Measurements from ENCODE around the gene TTPAL. TPM values are rescaled to one million over a fixed set of nuclear protein-coding genes. Genes with fewer than 3 reads are reported as not detected.
A peak's percentile ranks its signal among the peaks of the same experiment; 100 is the strongest.

Gene TTPAL
- total and polyA plus RNA-seq, 12 donors: 4.2 to 17.8 (median 12.5) TPM

- 0 to 1% (median 1%) methylated on average over 18 to 49 of the region's 49 CpGs for WGBS, 4 donors
- intact Hi-C loops (cut with DNase I): no loop called here
- TF ChIP-seq CTCF (IDR thresholded peaks at IDR 0.05) (peak in 1 of 6 experiments; percentile 4), POLR2A (IDR thresholded peaks at IDR 0.05) (peak; percentile 72 to 96)
Observed at GRCh38 chr20:44521484-44522481, 46.1 kb downstream of the TTPAL start, which contains the start of gene SERINC3. TSS of gene SERINC3 (minus strand) at chr20:44522070. CDS start at chr20:44521951, 119 bp downstream.

GRCh38 chr20:44522841-44523240, 47.2 kb downstream of the TTPAL start:
- no peak for DNase-seq
- Histone ChIP-seq H3K4me1 (replicated peaks in 1 of 2) (peaks cover 19 to 33% of the 10 kb centered on the region in 2 donors), H3K36me3 (replicated peaks in 1 of 2) (no peaks in the 10 kb centered on the region), H3K4me3 (no peak overlapping the region), H3K27ac (peak overlapping the region in 2 of 5 donors; percentile 98 to 99), H3K27me3 (no peaks in the 10 kb centered on the region), H3K9me3 (replicated peaks in 1 of 3) (no peaks in the 10 kb centered on the region)
- 78 to 85% (median 81%) methylated on average over 1 of the region's 1 CpG for WGBS, 4 donors
- TF ChIP-seq POLR2A (IDR thresholded peaks at IDR 0.05): no peak
- TF ChIP-seq CTCF (IDR thresholded peaks at IDR 0.05): no peak
- intact Hi-C loops (cut with DNase I): no loop called here

More at GRCh38 chr20:44521484-44522481, 46.1 kb downstream of the TTPAL start, which contains the start of gene SERINC3:
- peak within 1 kb of the TSS; percentile 48 to 99 (median 98) for H3K27ac ChIP-seq
- H3K36me3 ChIP-seq (replicated peaks in 1 of 2): no peaks in the 10 kb centered on the region
- DNase-seq: peak; percentile 95 to 98 (median 97)
- no peaks in the 10 kb centered on the region for H3K9me3 ChIP-seq (replicated peaks in 1 of 3)
- H3K4me1 ChIP-seq (replicated peaks in 1 of 2): peaks cover 28 to 44% of the 10 kb centered on the region in 2 donors
- H3K27me3 ChIP-seq: no peaks in the 10 kb centered on the region
- peak within 1 kb of the TSS; percentile 76 to 93 (median 88) for H3K4me3 ChIP-seq

GRCh38 chr20:44523746-44524145, 48.1 kb downstream of the TTPAL start:
- Histone ChIP-seq H3K9me3 (replicated peaks in 1 of 3) (no peaks in the 10 kb centered on the region), H3K27me3 (no peaks in the 10 kb centered on the region), H3K4me1 (replicated peaks in 1 of 2) (peaks cover 17 to 24% of the 10 kb centered on the region in 2 donors), H3K27ac (no peak overlapping the region), H3K4me3 (no peak overlapping the region), H3K36me3 (replicated peaks in 1 of 2) (no peaks in the 10 kb centered on the region)
- no peak for DNase-seq
- intact Hi-C loops (cut with DNase I): no loop called here
- TF ChIP-seq CTCF (IDR thresholded peaks at IDR 0.05) (no peak), POLR2A (IDR thresholded peaks at IDR 0.05) (no peak)
- WGBS, 4 donors: 31 to 42% (median 36%) methylated on average over 4 of the region's 4 CpGs

GRCh38 chr20:44526129-44526528, 50.5 kb downstream of the TTPAL start:
- 77 to 83% (median 80%) methylated on average over 6 of the region's 6 CpGs for WGBS, 4 donors
- no peak overlapping the region for H3K4me3 ChIP-seq
- TF ChIP-seq CTCF (IDR thresholded peaks at IDR 0.05) (no peak), POLR2A (IDR thresholded peaks at IDR 0.05) (no peak)
- H3K36me3 ChIP-seq (replicated peaks in 1 of 2): no peaks in the 10 kb centered on the region
- DNase-seq: no peak
- no peak overlapping the region for H3K27ac ChIP-seq
- intact Hi-C loops (cut with DNase I): no loop called here
- no peaks in the 10 kb centered on the region for H3K9me3 ChIP-seq (replicated peaks in 1 of 3)
- no peaks in the 10 kb centered on the region for H3K27me3 ChIP-seq
- H3K4me1 ChIP-seq (replicated peaks in 1 of 2): peaks cover under 1 to 7% of the 10 kb centered on the region in 2 donors
